ENCODE measurements around the gene SMG1.

The SMG1 gene

DNA sequence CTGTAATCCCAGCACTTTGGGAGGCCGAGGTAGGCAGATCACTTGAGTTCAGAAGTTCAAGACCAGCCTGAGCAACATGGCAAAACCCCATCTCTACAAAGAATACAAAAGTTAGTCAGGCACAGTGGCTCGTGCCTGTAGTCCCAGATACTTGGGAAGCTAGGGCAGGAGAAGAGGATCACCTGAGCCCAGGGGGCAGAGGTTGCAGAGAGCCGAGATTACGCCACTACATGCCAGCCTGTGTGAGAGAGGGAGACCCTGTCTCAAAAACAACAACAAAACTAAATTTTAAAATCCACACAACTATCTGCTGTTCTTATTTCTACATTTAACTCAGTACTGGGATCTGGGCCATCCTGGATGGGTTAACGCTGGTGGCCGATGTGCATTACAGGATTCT is 83.6 kb downstream of the SMG1 start:
- DNase-seq: no peak

DNA sequence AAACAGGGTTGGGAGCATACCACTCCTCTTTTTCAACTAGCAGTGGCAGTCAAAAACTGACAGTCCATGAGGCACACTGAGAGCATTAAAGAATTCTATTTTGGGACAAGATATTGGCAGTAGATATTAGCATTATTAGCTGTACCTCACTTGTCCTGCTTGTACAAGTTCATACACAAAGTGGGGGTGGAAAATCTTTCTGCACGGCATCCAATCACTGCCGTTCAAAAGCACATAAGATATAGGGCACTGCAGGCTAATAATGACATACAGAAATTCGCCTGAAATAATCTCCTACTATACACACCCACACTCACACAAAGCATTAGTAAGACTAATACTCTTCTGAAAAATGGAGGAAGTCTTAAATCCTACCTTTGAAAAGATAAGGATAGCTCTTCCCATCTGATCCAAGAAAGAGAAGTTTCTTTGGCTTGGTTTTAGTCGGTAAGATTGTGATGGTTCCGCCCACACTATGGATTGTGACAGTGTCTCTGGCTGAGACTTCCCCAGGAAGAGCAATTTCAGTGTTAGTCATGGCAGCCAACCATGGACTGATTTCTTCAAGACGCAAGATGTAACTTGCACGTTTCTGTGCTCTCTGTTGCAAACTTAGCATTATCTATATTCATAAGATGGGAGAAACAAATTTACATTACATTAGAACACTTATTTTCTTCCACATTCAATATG is 84.2 kb downstream of the SMG1 start:
- no peak for DNase-seq

DNA sequence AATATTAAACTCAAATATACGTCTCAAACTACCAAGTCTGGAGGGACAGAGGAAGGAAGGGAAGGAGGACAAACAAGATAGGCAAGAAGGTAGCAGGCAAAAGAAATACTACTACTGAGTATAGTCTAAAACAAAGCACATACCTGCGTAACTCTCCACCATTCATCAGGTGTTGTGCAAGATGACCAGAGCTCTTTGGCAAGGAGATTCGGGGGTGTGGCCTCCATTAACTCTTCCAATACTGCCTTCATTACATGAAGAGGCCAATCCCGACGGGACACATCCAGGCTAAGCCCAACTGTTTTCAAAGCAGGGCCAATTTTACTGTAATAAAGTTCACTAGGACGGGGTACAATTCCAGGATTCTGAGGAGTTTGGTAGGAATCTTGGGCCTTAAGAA is 86.7 kb downstream of the SMG1 start:
- no peak for DNase-seq

DNA sequence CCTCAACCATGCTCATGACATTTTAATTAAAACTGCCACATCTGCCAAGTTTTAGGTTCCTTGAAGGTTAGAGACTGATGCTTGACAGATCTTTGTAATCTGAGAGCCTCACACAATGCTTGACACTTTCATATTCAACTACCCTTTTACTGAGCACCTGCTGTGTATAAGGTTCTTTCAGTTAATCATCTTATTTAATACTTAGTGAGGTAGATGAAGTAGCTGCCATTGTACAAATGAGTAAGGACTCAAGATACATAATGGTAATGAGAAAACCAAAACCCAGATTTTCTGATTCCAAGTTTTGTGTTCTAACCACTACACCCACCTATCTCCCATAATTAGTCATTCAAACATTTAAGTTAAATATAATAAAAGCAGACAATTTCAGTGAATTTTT is 89.5 kb downstream of the SMG1 start:
- no peak for DNase-seq

DNA sequence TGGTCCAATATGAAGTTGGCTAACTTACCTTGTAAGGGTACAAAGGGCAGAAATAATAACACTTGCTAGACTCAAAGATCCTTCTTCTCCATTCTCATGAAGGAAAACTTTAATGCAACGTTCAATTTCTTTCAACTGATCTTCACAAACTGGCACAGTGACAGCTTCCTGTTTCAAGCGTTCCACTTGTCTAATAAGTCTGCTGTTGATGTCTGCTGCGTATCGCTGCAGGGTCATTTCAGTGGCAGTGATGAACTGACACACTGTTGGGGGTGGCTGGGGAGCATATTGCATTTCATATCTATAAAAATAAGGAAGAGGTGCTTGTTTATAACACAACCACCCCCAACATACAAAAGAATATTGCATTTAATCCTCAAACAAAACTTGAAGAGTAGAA is 91.3 kb downstream of the SMG1 start:
- no peak for DNase-seq

DNA sequence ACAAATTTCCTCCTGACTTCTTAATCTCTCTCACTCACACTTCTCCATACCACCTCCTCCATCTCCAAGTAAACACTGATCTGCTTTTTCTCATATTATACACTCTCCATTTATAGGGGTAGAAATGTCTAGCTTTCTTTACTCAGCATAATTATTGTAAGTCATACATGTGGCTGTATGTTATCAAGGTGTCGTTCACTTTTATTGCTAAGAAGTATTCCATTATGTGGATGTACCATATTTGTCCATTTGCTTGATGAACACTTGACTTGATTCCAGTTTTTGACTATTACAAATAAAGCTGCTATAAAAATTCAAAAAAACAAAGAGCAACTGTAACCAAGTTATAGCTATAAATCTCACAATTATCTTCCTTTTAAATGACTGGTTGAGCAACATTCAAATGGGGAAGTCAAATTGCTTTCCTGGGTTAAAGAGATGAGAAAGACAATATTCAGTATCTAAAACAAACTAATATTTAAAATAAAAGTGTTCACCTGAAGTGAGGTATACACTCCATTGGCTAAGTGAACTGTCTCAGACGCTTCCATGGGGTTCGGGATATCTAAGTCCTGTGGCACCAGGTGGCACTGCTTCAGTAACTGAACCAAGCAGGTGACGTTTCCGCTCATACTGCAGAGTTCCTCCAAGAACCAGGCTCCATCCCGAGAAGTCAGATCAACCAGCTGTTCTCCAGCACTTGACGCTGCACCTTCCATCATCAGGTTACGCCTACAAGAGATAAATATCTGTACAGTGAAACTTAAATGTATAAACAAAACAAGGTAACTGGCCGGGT is 92.3 kb downstream of the SMG1 start:
- no peak for DNase-seq

DNA sequence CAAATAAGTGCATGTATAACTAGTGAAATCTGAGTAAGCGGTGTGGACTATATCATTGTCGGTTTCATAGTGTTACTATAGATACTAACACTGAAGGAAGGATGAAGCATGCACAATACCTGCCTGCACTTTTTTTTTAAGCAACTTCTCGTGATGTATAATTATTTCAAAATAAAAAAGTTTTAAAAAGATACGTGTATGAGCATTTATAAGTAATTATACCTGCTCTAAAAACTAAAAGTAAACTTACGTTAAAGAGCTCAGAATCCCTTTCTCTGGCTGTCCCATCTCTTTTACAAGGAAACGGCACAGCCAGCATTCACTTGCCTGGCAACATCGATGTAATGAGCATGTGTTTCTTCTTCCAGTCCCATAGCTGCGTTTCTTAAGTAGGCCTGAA is 93.6 kb downstream of the SMG1 start:
- DNase-seq: no peak

DNA sequence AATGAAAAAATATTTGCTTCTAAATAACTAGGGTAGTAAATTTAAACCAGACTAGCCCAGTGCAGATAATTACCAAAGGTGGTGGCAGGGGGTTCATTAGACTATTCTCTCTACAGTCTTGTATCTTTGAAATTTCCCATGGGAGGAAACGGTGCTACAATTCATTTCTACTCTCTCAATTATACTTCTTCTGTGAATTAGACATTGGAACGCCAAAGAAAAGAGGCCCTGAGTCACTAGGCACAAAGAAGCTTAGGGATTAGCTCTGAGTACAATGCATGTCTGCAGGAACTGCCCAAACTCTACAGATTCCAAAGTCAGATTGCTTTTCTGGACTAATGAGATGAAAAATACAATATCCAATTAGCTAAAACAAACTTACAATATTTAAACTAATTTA is 94.2 kb downstream of the SMG1 start:
- no peak for DNase-seq

DNA sequence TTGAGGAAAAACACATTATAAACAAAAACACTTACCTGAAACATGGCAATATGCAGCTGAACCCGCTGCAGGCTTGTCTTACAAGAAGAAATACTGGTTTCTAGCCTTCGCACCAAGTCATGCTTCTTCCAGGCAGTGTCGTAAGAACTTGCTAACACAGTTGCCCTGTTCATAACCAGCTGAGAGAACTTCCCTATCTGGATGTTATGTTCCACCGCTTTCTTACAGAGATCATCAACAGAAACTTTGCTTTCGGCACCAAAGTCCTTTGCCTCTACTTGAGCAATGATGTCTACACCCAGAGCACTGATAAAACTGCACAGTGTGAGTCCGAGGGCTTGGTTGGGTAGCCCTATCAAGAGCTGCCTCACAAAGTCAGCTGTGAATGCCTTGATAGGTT is 97.0 kb downstream of the SMG1 start:
- DNase-seq: no peak

DNA sequence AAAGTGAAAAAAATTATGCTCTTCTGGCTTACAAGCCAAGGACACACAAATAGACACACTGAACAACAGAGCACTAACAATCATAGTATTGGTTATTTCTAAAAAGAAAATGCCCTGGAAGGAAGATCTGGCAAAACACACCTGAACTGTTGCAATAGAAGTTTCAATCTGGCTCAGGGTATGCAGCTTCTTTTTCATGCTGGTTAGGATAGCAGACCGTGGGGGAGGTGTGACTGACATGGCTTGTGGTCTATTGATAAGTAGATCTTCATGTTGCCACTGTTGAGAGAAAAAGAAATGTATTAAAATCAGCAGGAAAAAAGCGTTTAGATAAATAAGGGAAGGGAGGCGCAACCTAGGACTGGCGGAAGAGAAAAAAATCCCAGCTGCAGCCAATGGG is 98.3 kb downstream of the SMG1 start:
- DNase-seq: no peak

DNA sequence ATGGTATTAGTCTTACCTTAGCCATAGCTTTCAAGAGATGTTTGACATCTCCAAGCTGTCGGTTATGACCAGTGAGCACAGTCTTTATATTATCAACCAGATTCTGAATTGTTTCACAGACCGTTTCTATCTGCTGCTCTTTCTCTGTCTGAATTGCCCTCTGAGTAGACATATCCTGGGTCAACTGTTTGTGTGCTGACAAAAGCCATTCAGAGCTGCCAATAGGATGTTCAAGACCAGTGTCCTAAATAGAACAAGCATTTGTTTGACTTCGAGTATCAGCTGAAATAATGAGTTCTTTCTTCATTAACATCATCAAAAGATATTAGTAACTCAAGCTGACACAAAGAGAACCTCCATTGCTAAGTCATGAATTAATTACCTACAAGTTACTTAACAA is 109.9 kb downstream of the SMG1 start:
- no peak for DNase-seq

DNA sequence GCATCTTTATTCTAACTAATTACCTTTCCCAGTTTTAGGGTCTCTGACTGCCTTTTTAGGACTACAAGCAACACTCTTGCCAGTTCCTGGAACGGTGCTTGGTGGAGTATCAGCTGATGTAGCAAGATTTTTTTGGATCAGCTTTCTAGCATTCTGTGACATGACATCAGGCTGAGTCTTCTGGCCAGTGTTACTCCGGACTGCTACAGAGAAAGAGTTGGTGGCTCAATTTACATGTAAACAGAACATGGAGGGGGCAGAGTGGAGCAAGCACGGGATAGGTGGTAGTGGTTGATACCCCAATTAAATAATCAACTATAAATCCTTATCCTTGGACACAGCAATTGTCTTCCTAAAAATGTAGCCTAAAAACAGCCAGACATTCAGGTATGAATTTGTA is 114.3 kb downstream of the SMG1 start:
- no peak for DNase-seq

DNA sequence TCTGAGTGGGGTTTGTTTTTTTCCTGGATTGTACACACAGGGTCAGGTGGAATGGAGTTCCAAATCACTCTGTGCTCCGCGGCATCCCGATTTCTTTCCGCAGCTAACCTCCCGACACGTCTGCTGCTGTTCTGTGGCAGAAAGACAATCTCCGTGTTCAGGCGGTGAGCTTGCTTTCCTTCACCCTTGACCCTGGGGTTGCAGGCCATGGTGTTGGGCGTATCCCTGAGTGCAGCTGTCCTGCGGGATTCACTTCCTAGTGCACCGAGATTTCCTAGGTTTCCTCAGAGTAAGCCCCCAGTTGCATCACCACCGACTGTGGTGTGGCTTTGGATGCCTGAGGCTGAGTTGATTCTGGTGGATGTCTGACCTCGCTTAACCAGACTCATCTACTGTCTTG is 117.0 kb downstream of the SMG1 start:
- DNase-seq: no peak

DNA sequence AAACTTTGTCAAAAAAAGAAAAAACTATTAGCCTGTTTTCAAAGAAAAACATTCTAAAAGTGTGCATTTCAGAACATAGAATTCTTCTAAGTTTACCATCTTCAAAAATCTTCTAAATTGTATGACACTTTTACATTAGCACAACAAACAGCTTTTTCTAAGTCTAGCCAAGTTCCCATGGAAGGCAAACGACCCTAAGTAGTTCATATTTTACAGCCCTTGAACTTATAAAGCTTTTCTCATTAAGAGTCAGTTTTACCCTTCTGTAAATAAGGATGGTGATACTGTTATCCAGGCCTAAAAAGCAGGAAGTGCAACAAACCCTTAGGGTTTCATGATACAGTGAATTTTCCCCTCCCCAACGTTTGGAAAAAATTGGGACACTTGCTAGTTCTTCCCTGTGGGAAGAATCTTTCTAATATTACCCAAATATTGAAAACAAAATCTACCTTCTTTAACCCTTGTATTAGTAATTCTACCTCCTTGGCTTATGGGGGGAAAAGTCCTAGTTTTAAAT is 120.9 kb downstream of the SMG1 start:
- DNase-seq: no peak

DNA sequence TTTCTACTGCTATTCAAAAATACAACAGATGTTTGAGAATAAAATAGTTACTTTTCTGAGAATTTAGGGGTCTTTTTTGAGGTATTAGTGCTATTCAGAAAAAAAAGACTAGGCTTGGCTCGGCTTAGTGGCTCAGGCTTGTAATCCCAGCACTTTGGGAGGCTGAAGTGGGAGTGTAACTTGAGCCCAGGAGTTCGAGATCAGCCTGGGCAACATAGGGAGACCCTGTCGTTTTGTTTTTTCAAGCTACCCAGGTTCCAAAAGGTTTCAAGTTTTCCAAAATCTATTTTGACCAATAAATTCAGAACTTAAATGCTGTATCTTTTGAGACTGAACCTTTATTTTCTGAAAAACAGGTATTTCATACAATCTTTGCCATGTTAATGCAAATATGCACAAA is 121.7 kb downstream of the SMG1 start:
- no peak for DNase-seq

DNA sequence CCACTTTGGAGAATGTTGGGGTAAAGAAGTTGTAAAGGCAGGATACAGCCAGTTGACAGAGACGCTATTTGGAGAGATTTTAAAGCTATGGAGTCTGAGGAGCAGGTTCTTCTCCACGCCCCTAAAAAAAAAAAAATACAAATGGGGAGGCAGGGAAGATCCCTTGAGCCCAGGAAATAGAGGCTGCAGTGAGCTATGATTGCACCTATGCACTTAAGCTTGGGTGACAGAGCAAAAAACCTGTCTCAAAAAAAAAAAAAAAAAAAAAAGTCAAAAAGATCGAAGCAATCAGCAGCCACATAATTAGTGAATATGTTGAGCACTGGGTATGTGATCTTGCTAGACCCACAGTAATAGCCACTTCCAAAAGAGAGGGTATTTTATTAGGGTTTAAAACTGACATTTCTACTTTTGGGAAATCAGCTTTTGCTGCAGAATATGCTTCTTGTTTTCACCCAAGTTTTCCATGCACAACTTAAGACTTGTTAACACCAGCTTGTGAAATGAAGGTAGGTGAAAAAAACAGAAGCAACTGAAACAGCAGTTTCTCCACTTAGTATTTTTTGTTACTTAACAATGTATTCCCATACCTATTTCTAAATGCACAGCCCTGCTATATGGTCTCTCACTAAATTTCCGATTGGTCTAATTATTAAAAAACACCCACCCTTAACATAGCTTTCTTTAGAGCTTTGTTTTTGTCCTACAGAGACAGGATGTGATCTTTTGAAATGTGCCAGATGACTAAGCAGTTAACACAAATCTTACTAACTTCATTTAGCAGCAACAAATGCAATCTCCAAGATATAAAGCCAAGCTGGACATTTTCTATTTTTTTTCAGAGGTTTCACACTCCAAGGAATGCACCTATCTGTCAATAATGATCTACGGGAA is 122.4 kb downstream of the SMG1 start:
- DNase-seq: no peak

DNA sequence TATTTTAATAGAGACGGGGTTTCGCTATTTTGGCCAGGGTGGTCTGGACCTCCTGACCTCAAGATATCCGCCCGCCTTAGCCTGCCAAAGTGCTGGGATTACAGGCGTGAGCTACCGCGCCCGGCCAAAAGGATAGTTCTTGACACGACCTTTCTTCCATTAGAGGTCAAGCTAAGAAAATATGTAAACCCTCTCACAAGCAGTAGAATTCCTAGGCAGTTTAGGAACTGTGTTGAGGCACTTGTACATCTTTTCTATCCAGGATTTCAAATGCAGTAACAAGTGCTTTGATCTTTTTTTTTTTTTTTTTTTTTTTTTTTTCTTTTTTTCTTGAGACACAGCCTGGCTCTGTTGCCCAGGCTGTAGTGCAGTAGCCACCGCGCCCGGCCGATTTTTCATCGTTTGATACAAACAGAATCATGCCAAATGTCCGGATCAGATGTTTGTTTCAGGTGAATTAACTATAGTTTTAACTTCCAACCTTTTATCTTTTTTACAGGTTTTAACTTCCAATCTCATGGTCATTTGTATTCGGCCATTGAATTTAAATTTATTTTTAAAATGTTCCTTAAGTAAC is 123.4 kb downstream of the SMG1 start:
- DNase-seq: no peak

DNA sequence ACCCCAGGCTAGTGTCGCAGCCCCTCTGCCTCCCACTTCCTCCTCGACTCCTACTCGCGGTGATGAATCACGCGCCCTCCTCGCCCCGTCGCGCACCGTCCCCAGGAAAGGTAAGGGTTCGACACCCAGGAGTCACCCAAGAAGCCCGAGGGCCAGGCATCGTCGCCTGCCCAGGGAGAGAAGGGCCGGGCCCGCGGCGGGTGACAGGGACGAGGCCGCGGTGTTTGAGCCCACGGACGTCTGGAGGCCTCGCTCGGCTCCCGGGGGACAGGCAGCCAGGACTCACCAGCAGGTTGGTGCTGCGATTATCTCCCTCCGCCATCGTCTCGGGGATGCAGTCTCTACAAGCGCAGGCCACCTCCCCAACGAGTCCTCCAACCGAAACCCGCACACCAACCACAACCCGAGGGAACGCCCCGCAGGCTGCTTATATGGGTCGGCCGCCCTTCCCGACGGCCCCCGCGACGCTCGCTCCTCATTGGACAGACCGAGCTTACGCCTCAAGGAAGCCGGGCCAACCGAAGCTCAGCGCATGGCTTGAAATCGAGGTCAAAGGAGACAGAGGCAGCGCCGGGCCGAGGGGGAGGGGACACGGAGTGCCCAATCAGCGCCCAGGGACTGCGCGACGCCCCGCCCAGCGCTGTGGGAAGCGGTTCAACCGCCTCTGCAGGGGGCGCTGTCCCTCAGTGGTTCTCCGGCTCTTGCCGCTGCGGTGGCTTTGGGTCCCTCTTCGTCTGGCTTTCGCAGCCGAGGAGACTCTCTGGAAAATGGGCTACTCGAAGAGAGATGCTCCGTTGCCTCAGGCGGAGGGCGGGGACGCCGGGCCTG is 124.8 kb downstream of the SMG1 start, which contains the start of gene ARL6IP1:
TSS of gene ARL6IP1 (minus strand) at position 405 of the 828 bp plus-strand sequence. CDS start at position 322, 83 bp downstream.
- DNase-seq: peak; percentile 99

DNA sequence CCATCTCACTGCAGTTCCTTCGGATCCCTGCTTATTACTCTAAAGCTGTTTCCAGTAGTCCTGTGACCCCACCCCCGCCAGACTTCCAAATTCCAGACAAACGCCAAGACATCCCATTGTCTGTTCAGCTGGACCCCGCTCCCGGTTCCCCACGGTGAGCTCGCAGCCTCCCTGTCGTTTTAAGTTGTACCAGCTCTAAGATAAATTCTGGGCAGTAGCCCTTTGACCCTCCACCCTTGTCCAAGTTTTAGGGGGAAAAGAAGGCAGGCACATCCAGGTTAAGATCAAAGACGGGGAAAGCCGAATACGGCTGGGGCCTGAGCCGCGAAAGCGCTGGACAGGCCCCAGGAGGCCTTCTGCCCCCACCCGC is 125.4 kb downstream of the SMG1 start:
- peak; percentile 51 for DNase-seq

DNA sequence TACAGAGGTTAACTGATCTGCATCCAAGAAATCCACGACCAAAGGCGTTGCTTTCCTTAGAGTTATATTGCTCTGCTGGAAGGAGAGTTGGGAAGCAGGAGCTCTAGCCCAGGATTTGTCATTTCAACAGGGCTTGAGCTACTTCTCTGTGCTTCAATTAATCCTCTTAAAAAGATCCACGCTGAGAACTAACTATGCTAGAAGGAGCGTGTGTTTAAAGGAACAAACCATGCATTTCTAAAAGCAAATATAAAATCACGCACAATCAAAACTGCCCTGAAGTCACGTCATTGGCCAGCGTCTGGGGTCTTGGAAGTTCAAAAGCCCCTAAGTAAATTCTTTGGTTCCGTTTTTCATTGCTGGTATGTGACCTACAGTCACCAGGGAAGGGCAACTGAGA is 125.9 kb downstream of the SMG1 start:
- DNase-seq: no peak

DNA sequence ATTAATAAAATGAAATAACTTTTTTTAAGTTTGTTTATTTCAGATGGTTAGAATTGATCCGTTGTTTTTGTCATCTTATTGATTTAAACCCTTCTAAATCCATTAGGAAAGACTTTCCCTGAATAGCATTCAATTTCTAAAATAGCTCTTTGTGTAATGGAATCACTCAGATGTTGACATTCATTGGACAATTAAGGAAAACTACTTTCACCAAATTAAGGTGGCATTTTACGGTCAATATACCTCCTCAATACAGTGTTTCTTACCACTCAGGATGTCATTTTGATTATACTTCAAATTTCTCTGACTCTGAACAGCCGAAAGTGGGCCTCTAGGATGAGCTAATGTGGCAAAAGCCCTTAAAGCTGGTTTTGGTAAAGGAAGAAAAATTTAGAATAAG is 126.7 kb downstream of the SMG1 start:
- DNase-seq: no peak

DNA sequence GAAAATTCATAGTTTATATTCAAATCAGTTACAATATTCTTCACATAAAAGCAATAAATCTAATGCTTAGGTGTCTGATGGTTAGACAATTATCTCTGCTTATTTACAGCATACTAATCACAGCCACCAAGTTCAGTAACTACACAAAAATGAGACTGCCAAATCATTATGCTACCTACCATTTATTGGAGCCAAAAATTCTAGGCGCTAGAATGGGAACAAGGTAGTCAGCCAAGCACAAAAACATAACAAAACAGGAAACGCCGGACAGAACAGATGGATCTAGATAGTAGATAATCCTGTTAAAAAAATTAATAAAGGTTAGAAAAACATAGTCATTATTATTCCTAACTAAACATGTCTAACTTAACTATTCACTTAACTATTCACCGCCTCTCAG is 128.5 kb downstream of the SMG1 start:
- DNase-seq: no peak

Measured in right forelimb (tissue), 1 donor.